ENCODE measurements around the gene GNPAT. TPM values are rescaled to one million over a fixed set of nuclear protein-coding genes. Genes with fewer than 3 reads are reported as not detected.

Gene GNPAT
- total RNA-seq, 2 experiments from 2014 or later = 55.4 to 56.6 TPM

DNA sequence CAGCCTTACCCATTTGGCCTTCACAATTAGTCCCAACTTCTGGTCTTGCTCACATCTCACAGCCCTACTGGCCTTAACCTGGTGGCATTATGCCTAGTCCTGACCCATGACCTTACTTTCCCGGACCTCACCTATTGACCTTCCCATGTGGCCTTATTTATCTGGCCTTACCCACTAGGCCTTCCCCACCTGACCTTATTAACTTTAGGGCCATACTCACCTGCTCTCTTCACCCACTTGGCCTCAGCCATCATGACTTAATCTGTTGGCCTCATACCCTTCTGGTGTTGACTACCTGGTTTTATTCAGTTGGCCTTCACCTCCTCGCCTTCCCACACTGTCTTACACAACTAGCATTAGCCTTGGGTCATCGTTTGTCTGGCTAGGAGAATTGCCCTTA, 61.0 kb downstream of the GNPAT start:
- CTCF ChIA-PET = no interaction called here
- POLR2A ChIA-PET = no interaction called here

DNA sequence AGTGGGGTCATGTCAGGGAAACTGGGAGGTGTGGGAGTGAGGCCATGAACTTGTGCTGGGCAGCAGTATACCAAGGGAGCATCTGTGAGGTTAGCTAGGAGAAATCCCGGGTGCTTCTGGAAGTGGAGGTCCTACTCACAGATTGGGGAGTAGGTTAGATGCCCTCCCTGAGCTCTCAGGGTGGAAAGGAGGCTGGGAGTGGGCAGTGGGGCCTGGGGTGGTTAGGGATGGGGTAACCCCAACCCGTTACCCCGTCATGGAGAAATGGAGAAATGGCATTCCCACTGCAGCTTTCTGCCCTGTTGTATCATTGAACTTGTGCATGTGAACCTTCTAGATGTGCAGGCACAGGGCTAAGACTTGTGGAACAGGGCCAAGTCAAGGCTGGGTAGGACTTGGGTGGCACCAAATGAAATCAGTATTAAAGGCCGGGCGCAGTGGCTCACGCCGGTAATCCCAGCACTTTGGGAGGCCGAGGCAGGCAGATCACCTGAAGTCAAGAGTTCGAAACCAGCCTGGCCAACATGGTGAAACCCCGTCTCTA, 69.5 kb downstream of the GNPAT start:
- CTCF ChIA-PET = no interaction called here
- POLR2A ChIA-PET = no interaction called here

DNA sequence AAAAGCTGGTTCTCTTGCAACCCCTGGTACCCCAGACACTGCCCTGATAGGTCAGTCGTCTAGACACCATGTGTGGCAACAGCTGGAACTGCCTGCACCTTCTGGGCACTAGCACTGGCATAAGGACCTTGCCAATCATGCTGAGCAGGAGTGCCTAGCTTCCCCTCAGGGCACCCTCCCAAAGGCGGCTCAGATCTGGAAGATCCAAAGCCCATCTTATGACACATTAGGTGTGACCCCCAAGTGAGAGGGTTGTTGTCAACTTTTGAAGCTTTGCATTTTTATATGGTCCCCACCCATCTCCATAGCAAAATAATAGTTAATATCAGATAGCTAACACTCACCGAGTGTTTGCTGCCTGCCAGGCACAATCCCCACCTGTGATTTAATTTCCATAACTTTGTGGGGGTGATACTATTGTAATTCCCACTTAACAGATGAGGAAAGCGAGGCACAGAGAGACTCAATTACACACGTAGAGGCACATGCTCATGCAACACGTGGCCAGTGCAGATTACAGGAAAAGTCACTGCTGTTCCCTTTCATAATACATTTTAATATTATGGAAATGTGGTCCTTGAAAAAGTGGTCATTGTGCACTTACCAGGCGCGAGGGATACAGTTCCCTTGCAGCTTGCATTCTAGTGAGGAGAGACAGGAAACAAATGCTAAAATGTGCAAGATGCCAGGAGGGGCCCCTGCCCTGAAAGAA, 70.9 kb downstream of the GNPAT start:
- CTCF ChIA-PET = no interaction called here
- POLR2A ChIA-PET = no interaction called here

DNA sequence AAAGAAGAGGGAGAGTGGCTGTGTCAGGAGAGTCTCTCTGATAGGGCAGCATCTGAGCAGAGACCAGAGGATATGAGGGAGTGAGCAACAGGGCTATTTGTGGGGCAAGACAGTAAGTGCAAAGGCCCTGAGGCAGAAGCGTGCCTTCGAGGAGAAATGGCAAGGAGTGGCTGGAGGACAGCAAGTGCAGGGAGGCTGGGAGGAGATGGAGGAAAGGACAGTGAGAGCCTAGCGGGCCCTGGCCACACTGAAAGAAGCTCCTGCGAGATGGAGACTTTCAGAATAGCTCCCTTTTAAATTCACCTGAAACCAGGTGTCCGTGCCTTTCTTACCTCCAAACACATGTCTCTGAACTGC, 71.4 kb downstream of the GNPAT start:
- CTCF ChIA-PET = no interaction called here

DNA sequence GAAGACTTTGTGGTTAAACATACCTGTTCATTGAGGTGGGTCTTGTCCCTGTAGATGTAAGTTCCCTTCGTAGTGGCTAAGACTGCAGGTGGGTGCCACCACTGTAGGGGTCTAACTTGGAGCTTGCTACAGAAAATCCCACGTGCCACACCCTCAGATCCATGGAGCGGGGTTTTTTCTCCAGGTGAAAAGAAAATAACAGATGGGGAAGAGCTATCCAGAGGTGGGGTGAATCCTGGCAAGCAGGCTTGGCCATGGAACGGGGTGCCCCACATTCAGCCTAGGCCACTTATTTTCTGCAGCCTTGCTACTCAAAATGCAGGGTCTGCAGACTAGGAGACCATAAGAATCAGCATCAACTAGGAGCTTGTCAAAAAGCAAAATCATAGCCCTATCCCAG, 72.6 kb downstream of the GNPAT start:
- ChIA-PET CTCF (interaction anchor here (3.2 kb wide), 1 partner anchor 288 kb away, joined by 8 read pairs; no protein-coding TSS in a partner anchor), POLR2A (no interaction called here)

More for the DNA sequence above, 71.4 kb downstream of the GNPAT start:
- POLR2A ChIA-PET = no interaction called here

DNA sequence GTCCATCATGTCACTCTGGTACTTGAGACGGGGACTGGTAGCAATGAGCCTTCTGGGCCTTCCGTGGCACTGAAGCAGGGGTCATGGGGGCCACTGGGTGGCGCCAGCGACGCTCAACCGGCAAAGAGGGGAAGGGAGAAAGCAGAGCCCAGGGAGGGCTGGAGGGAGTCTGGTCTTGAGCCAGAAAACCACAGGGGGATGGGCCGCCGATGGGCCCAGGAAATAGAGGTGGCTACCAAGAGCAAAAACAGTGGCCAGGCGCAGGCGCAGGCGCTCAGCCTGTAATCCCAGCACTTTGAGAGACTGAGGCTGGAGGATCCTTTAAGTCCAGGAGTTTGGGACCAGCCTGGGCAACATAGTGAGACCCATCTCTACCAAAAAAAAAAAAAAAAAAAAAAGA, 74.9 kb downstream of the GNPAT start:
- ChIA-PET CTCF (interaction anchor here (0.6 to 3.2 kb wide), 6 partner anchors 10 to 475 kb away, joined by 3 to 8 read pairs (median 4); partner anchors contain the start of genes EXOC8 and SPRTN), POLR2A (no interaction called here)

DNA sequence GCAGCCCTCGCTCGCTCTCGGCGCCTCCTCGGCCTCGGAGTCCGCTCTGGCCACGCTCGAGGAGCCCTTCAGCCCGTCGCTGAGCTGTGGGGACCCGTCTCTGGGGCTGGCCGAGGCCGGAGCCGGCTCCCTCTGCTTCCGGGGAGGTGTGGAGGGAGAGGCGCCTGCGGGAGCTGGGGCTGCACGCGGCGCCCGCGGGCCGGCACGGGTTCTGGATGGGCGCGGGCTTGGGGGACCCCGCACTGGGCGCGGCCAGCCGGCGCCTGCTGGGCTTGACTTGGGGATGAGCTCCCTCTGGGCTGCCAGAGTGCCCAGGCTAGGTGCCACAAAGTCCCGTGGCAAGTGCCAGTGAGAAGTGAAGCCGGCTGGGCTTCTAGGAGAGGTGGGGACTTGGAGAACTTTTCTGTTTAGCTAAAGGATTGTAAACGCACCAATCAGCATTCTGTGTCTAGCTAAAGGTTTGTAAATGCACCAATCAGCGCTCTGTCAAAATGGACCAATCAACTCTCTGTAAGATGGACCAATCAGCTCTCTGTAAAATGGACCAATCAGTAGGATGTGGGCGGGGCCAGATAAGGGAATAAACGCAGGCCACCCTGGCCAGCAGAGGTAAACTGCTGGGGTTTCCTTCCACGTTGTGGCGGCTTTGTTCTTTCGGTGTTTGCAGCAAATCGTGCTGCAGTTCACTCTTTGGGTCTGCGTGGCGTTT, 76.4 kb downstream of the GNPAT start:
- ChIA-PET CTCF (interaction anchor here (0.7 kb wide), 1 partner anchor 103 kb away, joined by 3 read pairs; no protein-coding TSS in a partner anchor), POLR2A (no interaction called here)

DNA sequence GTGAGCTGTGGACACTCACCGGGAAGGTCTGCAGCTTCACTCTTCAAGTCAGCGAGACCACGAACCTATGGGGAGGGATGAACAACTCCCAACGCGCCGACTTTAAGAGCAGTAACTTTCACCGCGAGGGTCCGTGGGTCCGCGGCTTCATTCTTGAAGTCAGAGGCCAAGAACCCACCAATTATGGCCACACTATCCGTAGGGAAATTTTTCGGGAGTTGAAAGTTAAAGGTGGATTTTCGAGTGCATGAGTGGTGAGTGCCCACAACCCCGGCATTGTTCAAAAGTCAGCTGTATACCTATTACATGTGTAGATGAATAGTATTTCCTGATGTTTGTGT, 77.0 kb downstream of the GNPAT start:
- ChIA-PET CTCF (interaction anchor here (0.7 kb wide), 1 partner anchor 102 kb away, joined by 3 read pairs; no protein-coding TSS in a partner anchor), POLR2A (no interaction called here)

DNA sequence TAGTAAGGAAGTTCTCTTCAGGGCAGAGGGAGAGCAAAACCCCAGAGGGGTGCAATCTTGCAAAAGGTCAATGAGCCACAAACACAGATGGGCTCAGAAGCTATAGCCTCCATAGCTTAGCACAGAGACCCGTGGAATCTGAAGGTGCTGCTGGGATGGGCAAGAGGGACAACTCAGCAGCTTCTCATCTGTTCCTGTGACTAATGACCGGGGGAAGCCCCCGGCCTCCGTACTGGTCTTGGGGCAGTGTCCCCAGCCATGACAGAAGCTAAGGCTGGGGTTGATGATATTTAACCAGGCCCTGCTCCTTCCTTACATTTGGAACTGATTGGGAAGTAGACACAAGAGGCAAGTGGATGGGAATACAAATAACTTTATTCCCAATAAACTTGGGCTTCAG, 77.6 kb downstream of the GNPAT start:
- ChIA-PET CTCF (interaction anchor here (0.7 kb wide), 1 partner anchor 102 kb away, joined by 3 read pairs; no protein-coding TSS in a partner anchor), POLR2A (no interaction called here)

DNA sequence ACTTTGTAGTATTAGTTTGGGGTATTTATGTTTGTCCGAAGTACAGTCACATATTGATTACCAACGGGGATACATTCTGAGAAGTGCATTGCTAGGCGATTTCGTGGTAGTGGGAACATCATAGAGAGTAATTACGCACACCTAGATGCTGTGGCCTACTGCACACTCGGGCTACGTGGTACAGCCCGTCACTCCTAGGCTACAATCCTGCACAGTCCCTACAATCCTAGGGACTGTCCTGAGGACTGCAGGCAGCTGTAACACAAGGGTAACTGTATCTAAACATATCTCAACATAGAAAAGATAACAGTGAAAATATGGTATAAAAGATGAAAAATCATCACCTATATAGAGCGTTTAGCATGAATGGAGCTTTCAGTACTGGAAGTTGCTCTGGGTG, 78.1 kb downstream of the GNPAT start:
- CTCF ChIA-PET = no interaction called here
- POLR2A ChIA-PET = no interaction called here

DNA sequence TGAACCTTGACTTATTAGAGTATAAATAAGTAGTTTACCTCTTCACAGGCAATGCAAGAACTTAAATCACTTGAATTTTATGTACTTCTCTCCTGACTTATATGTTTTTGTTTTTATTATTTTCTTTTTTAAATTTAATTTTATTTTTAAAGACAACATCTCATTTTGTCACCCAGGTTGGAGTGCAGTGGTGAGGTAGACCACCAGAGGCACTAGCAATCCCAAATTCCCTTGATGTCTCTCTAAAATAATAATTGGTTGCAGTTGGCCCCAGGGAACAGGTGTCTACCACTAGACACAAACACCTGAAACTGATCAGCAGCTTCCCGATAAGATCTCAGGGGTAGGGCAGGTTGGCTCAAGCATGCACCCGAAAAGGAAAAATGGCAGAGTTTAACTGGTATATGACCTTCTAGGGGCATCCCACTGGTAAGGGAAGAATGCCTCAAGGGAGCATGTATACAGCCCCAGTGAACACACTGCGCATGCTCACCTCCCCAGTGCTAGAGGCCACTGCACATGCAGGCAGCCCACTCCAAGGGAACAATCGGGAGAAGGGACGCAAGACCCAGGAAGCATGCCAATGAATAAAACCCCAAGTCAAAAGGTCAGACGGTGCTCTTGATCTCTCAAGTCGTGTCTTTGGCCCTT, 82.0 kb downstream of the GNPAT start:
- ChIA-PET POLR2A (no interaction called here), CTCF (no interaction called here)

DNA sequence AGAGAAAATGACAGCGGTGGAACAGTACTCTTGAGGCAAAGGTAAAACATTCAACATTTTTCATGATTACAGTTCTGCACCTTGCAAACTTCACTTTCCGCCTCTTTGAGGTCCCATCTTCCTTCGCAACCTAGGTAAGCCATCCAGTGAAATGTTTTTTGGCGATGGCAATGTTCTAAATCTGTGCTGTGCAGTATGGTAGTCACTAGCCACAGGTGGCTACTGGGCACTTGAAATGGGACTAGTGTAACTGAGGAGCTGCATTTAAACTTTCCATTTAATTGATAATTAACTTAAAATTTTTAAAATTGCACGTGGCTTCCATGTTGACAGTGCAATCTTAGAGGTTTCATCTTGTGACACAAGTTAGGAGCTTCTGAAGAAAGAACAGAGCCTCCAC, 83.6 kb downstream of the GNPAT start:
- POLR2A ChIA-PET = no interaction called here

DNA sequence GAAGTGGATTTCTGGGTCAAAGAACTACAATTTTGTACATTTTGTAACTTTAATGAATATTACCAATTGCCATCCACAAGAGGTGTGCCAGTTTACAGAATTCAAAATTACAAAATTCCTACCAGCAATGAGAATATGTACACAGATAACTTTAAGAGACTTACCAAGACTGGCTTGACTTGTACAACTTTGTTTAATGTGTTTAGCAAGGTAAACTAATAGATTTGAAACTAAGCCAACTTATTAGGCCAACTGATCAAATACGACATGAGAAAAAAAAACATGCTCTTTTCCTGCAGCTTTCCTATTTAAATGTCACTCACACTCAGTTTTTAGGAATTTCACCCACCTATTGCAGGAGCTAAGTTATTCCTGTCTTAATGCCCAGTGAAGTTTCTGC, 85.2 kb downstream of the GNPAT start:
- POLR2A ChIA-PET = no interaction called here
- CTCF ChIA-PET = interaction anchor here (1.2 kb wide), 1 partner anchor 11 kb away, joined by 3 read pairs; no protein-coding TSS in a partner anchor

More for the DNA sequence above, 83.6 kb downstream of the GNPAT start:
- CTCF ChIA-PET = no interaction called here

Other genes with a start within 250 kb of the GNPAT start
- gene FAM89A, start 201.0 kb upstream of the GNPAT start, total RNA-seq = 10 to 100 TPM; 14.3 to 15.7 TPM
- not detected for gene TRIM67, start 79.2 kb upstream of the GNPAT start, total RNA-seq
- 10 to 100 TPM; 13.3 to 13.6 TPM for gene EXOC8, start 96.6 kb downstream of the GNPAT start, total RNA-seq
- 10 to 100 TPM; 10.1 to 11.3 TPM for gene SPRTN, start 97.1 kb downstream of the GNPAT start, total RNA-seq
- 10 to 100 TPM; 36.0 to 37.8 TPM for gene EGLN1, start 181.1 kb downstream of the GNPAT start, total RNA-seq

Data from activated CD8-positive, alpha-beta memory T cell treated with anti-CD3 and anti-CD28 coated beads for 36 hours (primary cell).